Caco-2 (cell line): Measurements from ENCODE around the gene DLGAP4. TPM values are rescaled to one million over a fixed set of nuclear protein-coding genes. Genes with fewer than 3 reads are reported as not detected.

Experiments used
- BruUV-seq: library from RNA; stranded (reverse); fragments of 400-500 nt; replicated peaks from 2 replicates; lab custom pipeline; 2021; lab: Mats Ljungman, UMichigan
- CTCF ChIA-PET: fragments of 300-600 bp; sonication (Branson Sonifier 250); formaldehyde crosslinking; loops from one replicate; lab custom pipeline; 2022; ENCODE audit warnings: antibody characterized with exemption; lab: Charles Lee
- POLR2A ChIA-PET: fragments of 300-600 bp; sonication (Branson Sonifier 250); formaldehyde crosslinking; loops from one replicate; lab custom pipeline; 2022; ENCODE audit warnings: antibody characterized with exemption; lab: Charles Lee
- DNase-seq, 2 experiments: peaks; one replicate each; pipeline versions ENCODE4 v3.0.0 to v3.0.0-alpha.2; 2020 to 2022
- H3K27me3 ChIP-seq: replicated peaks from 2 replicates; pipeline ENCODE4 v1.6.0; 2011; ENCODE audit warnings: low read length; ENCODE audit not compliant: control insufficient read depth, insufficient read depth
- H3K36me3 ChIP-seq: 2 replicates; pipeline ENCODE4 v1.5.1; 2011; ENCODE audit warnings: low read length; ENCODE audit not compliant: control insufficient read depth, insufficient read depth
- H3K4me1 ChIP-seq: fragments of 250-450 bp; sonication (Bioruptor Pico); 2 replicates; pipeline ENCODE4 v1.5.1; 2020; ENCODE audit warnings: mild to moderate bottlenecking
- H3K4me3 ChIP-seq: 2 replicates; pipeline ENCODE4 v1.5.1; 2011; ENCODE audit warnings: low read depth, mild to moderate bottlenecking, control low read depth, low read length
- H3K9me3 ChIP-seq: fragments of 250-450 bp; sonication (Bioruptor Pico); 2 replicates; pipeline ENCODE4 v1.5.1; 2020; ENCODE audit warnings: mild to moderate bottlenecking, moderate library complexity
- H3K27ac Mint-ChIP-seq: one replicate; pipeline ENCODE4 v1.8.0; 2022; ENCODE audit warnings: mixed read lengths; ENCODE audit not compliant: unreplicated experiment
- H3K27me3 Mint-ChIP-seq: one replicate; pipeline ENCODE4 v1.8.0; 2022; ENCODE audit warnings: mixed read lengths; ENCODE audit not compliant: insufficient read depth, unreplicated experiment
- H3K36me3 Mint-ChIP-seq: one replicate; pipeline ENCODE4 v1.8.0; 2022; ENCODE audit warnings: mild to moderate bottlenecking, mixed read lengths; ENCODE audit not compliant: insufficient read depth, unreplicated experiment
- H3K4me1 Mint-ChIP-seq: one replicate; pipeline ENCODE4 v1.8.0; 2022; ENCODE audit warnings: low read depth, mixed read lengths; ENCODE audit not compliant: unreplicated experiment
- H3K4me3 Mint-ChIP-seq: one replicate; pipeline ENCODE4 v1.8.0; 2022; ENCODE audit warnings: mild to moderate bottlenecking, moderate library complexity, mixed read lengths; ENCODE audit not compliant: unreplicated experiment
- H3K9me3 Mint-ChIP-seq: one replicate; pipeline ENCODE4 v1.8.0; 2022; ENCODE audit warnings: mixed read lengths; ENCODE audit not compliant: unreplicated experiment
- CTCF ChIP-seq, 2 experiments: fragments of 200-600 bp in 1 of 2; IDR thresholded peaks; 1 replicate in 1 of 2; 2 replicates in 1 of 2; pipeline versions ENCODE4 v1.5.1 to v1.8.0; 2011 to 2022; ENCODE audit warnings: antibody characterized with exemption in 1 of 2, control low read depth in 1 of 2, inconsistent platforms in 1 of 2, low read depth in 1 of 2, low read length in 1 of 2, mild to moderate bottlenecking in 1 of 2, moderate library complexity in 1 of 2; ENCODE audit not compliant: insufficient read depth in 1 of 2, severe bottlenecking in 1 of 2, unreplicated experiment in 1 of 2
- intact Hi-C: fragments of 100-400 bp; cut with micrococcal nuclease; formaldehyde crosslinking; loops from one replicate; pipeline ENCODE4 v1.10.0; 2022; ENCODE audit not compliant: unreplicated experiment
- total RNA-seq: library from RNA; stranded (reverse); gene quantifications from 2 replicates; pipeline ENCODE4 v1.2.3, GENCODE V29; 2022

DLGAP4 gene
- total RNA-seq, 1 experiment from 2014 or later, result 122 TPM

- Mint-ChIP-seq H3K27ac (no peak overlapping the region), H3K9me3 (peaks cover 12% of the 10 kb centered on the region), H3K27me3 (peaks cover 8% of the 10 kb centered on the region), H3K4me1 (no peaks in the 10 kb centered on the region), H3K36me3 (no peaks in the 10 kb centered on the region), H3K4me3 (no peak overlapping the region)
- 0 out of 2 replicates have a peak, but pooled peaks cover 2% of the 10 kb centered on the region for H3K9me3 ChIP-seq
- intact Hi-C loops, result loop anchor here (5.0 kb wide), 2 partner anchors 34 to 124 kb away; no protein-coding TSS in a partner anchor
- no TSS peak for BruUV-seq
- H3K4me1 ChIP-seq, result no peaks in the 10 kb centered on the region
- no peak overlapping the region for H3K4me3 ChIP-seq
- 0 out of 2 replicates have a peak, but pooled peaks cover 3% of the 10 kb centered on the region for H3K27me3 ChIP-seq
- CTCF ChIA-PET, result no interaction called here
- no peaks in the 10 kb centered on the region for H3K36me3 ChIP-seq
- POLR2A ChIA-PET, result no interaction called here
- no peak for DNase-seq
- no peak for TF ChIP-seq CTCF (IDR thresholded peaks at IDR 0.05; ENCODE audit: insufficient read depth in 1 of 2, low read depth in 1 of 2, low read length in 1 of 2, severe bottlenecking in 1 of 2, unreplicated experiment in 1 of 2)
Observed at GRCh38 chr20:36396340-36396739, 90.2 kb downstream of the DLGAP4 start.

GRCh38 chr20:36396847-36397630, 90.9 kb downstream of the DLGAP4 start:
- no peaks in the 10 kb centered on the region for H3K36me3 Mint-ChIP-seq
- CTCF ChIA-PET, result no interaction called here
- no peak for TF ChIP-seq CTCF (IDR thresholded peaks at IDR 0.05; ENCODE audit: insufficient read depth in 1 of 2, low read depth in 1 of 2, low read length in 1 of 2, severe bottlenecking in 1 of 2, unreplicated experiment in 1 of 2)
- no peaks in the 10 kb centered on the region for H3K4me1 Mint-ChIP-seq
- no peaks in the 10 kb centered on the region for H3K4me1 ChIP-seq
- POLR2A ChIA-PET, result no interaction called here
- BruUV-seq, result no TSS peak
- H3K27ac Mint-ChIP-seq, result no peak overlapping the region
- H3K27me3 Mint-ChIP-seq, result peaks cover 13% of the 10 kb centered on the region
- 0 out of 2 replicates have a peak, but pooled peaks cover under 1% of the 10 kb centered on the region for H3K27me3 ChIP-seq
- intact Hi-C loops, result loop anchor here (5.0 kb wide), 2 partner anchors 35 to 125 kb away; no protein-coding TSS in a partner anchor
- H3K9me3 Mint-ChIP-seq, result peaks cover 12% of the 10 kb centered on the region
- no peak overlapping the region for H3K4me3 ChIP-seq
- no peak for DNase-seq
- H3K9me3 ChIP-seq, result 0 out of 2 replicates have a peak, but pooled peaks cover 2% of the 10 kb centered on the region
- no peak overlapping the region for H3K4me3 Mint-ChIP-seq
- H3K36me3 ChIP-seq, result no peaks in the 10 kb centered on the region

GRCh38 chr20:36398515-36398914, 92.4 kb downstream of the DLGAP4 start:
- no peak for TF ChIP-seq CTCF (IDR thresholded peaks at IDR 0.05; ENCODE audit: insufficient read depth in 1 of 2, low read depth in 1 of 2, low read length in 1 of 2, severe bottlenecking in 1 of 2, unreplicated experiment in 1 of 2)
- Mint-ChIP-seq H3K9me3 (peaks cover 12% of the 10 kb centered on the region), H3K4me3 (no peak overlapping the region), H3K4me1 (no peaks in the 10 kb centered on the region), H3K27ac (no peak overlapping the region), H3K36me3 (no peaks in the 10 kb centered on the region), H3K27me3 (peaks cover 12% of the 10 kb centered on the region)
- no TSS peak for BruUV-seq
- Histone ChIP-seq H3K36me3 (no peaks in the 10 kb centered on the region), H3K4me3 (no peak overlapping the region), H3K27me3 (no peaks in the 10 kb centered on the region), H3K4me1 (no peaks in the 10 kb centered on the region), H3K9me3 (0 out of 2 replicates have a peak, but pooled peaks cover 2% of the 10 kb centered on the region)
- ChIA-PET CTCF (interaction anchor here (1.3 to 2.2 kb wide), 4 partner anchors 14 to 196 kb away, joined by 4 to 14 read pairs (median 8); no protein-coding TSS in a partner anchor), POLR2A (no interaction called here)
- intact Hi-C loops, result loop anchor here (5.0 kb wide), 2 partner anchors 36 to 126 kb away; no protein-coding TSS in a partner anchor
- no peak for DNase-seq
